ENCODE results near the gene KRTAP10-5.
"Not testable (repeated sequence)": the region's sequence is repeated elsewhere in the genome, so short reads cannot be mapped to it uniquely, and the experiment has no call there.

Gene KRTAP10-5, protein sequence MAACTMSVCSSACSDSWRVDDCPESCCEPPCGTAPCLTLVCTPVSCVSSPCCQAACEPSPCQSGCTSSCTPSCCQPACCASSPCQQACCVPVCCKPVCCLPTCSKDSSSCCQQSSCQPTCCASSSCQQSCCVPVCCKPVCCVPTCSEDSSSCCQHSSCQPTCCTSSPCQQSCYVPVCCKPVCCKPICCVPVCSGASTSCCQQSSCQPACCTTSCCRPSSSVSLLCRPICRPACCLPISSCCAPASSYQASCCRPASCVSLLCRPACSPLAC

DNA sequence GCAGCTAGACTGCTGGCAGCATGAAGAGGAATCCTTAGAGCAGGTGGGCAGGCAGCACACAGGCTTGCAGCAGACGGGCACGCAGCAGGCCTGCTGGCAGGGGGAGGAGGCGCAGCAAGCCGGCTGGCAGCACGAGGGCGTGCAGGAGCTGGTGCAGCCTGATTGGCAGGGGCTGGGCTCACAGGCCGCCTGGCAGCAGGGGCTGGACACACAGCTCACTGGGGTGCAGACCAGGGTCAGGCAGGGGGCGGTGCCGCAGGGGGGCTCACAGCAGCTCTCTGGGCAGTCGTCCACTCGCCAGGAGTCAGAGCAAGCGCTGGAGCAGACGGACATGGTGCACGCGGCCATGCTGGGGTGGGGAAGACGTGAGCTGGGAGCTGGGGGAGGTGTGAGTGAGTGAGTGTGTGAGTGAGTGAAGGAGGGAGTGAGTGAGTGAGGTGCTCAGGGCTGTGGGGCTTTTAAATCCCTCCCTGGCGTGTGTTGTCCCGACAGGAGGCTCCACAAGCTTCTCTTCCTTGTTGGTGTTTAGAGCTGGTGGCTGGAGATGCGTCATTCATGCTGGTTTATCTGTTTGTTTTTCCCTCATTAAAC is at the start of gene KRTAP10-5:
Gene KRTAP10-5 (minus strand): TSS at position 374 of the 591 bp plus-strand sequence. CDS start 26 bp downstream, at position 348.
- in situ Hi-C loops (cut with HindIII; ENCODE audit: low sequenced_read_pairs): not testable (repeated sequence)

DNA sequence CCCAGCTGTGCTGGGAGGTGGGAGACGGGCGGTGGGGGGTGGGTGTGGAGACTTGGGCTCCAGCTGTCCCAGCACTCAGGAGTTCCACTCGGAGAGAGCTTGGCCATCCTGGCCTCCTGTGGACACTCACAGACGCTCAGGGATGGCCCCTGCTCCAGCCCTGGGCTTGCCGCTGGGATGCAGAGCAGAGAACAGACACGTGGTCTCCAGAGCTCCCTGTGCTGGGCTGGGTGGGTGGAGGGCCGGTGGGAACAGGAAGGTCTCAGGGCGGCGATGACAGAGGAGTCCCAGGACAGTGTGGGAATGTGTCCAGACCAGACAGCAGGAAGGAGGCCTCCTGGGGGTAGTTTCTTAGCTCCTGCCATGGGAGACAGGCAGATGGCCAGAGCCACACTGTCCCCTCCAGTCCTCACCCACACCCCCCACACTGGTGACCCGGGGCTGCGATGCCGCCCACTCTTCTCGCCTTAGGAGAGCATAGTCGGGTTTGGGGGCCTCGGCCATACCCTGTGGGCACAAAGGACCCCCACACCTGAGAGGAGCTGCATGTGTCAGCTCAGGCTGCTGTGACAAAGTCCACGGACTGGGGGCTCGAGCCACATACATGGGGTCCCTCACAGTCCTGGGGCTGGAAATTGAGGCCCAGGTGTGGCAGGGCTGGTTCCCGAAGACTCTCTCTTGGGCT is 48.4 kb upstream of the KRTAP10-5 start:
- in situ Hi-C loops (cut with HindIII; ENCODE audit: low sequenced_read_pairs): no loop called here

DNA sequence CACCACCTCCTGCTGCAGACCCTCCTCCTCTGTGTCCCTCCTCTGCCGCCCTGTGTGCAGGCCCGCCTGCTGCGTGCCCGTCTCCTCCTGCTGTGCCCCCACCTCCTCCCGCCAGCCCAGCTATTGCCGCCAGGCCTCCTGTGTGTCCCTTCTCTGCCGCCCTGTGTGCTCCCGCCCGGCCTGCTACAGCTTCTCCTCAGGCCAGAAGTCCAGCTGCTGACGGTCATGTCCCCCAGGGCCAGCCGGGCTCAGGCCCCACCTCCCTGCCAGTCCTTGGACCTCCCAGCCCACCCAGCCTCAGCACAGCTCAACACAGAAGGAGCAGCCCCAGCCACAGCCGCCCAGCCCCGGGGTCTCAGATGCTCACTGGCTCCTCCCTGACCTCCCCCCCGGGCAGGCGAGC is 47.4 kb upstream of the KRTAP10-5 start:
- in situ Hi-C loops (cut with HindIII; ENCODE audit: low sequenced_read_pairs): not testable (repeated sequence)

DNA sequence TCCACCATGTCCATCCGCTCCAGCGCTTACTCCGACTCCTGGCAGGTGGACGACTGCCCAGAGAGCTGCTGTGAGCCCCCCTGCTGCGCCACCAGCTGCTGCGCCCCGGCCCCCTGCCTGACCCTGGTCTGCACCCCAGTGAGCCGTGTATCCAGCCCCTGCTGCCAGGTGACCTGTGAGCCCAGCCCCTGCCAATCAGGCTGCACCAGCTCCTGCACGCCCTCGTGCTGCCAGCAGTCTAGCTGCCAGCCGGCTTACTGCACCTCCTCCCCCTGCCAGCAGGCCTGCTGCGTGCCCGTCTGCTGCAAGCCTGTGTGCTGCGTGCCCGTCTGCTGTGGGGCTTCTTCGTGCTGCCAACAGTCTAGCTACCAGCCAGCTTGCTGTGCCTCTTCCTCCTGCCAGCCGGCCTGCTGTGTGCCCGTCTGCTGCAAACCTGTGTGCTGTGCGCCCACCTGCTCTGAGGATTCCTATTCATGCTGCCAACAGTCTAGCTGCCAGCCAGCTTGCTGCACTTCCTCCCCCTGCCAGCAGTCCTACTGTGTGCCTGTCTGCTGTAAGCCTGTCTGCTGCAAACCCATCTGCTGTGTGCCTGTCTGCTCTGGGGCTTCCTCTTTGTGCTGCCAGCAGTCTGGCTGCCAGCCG is 46.9 kb upstream of the KRTAP10-5 start:
- in situ Hi-C loops (cut with HindIII; ENCODE audit: low sequenced_read_pairs): not testable (repeated sequence)

DNA sequence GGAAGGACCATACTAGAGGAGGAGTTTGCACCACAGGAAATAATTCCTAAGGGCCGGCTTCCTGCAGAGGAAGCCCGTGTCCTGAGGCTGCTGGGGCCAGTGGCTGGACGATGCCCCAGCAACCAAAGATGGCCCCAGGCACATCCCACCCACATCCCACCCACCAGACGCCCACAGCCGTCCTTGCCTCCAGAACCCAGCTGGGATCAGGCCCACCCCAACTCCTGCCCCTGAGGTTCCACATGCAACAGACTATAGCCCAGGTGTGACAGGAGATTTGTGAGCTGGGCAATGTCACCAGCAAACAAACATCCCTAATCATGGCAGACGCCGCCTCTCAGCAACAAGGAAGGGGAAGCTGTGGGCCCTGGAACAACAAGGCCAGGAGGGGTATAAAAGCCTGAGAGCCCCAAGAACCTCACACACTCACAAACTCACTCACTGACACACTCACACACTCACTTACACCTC is 46.3 kb upstream of the KRTAP10-5 start, which contains the start of gene KRTAP10-9:
Gene KRTAP10-9 (plus strand): TSS at position 421 of the 471 bp plus-strand sequence. CDS start 79 bp downstream, outside the sequence.
- in situ Hi-C loops (cut with HindIII; ENCODE audit: low sequenced_read_pairs): no loop called here

DNA sequence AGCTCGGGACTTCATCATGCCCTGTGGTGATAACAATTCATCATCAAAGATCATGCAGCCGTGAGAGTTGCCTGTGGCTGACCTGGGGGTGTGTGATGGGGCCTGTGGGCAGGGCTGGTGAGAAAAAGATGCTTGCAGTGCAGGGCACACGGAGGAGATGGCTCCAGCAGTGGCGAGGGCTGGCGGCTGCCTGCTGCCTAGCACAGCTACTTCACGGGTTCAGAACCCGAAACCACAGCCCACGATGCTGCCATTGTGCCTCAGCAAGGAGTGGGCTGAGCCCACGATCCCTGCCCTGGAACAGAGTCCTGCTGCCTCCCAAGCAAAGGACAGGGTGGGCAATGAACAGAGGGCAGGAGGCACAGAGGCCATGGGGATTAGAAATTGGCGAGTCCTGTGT is 45.9 kb upstream of the KRTAP10-5 start:
- in situ Hi-C loops (cut with HindIII; ENCODE audit: low sequenced_read_pairs): no loop called here

DNA sequence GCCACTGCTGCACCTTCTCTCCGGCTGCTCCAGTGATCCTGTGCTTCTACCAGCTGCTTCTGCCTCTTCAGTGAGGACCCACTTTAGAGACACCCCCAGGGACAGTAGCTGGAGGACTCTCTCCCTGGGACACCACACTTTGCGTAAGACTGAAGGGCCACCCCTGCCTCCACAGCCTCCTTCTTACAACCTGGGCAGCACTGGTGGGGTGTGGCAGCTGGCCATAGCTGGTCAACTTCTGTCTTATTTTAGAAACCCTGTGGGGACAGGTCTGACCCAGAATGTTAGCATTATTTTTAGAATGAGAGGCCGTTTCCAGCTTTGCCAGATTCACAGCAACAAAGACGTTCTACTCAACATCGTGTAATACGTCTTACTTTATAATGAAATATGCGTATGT is 45.4 kb upstream of the KRTAP10-5 start:
- in situ Hi-C loops (cut with HindIII; ENCODE audit: low sequenced_read_pairs): no loop called here

DNA sequence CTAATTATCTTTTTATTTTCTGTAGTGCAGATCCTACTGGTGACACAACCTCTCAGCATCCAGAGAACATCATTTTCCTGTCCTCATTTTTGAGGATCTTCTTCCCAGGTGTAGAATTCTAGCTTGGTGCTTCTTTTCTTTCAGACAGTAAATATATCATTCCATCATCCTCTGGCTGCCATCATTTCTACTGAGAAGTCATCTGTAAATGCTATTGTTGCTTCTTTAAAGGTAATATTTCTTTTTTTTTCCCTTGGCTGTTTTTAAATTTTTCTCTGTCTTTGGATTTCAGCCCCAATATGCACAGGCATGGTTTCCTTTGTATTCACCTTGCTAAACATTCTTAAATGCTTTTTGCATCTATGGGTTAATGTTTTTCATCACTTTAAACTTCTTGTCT is 43.2 kb upstream of the KRTAP10-5 start:
- in situ Hi-C loops (cut with HindIII; ENCODE audit: low sequenced_read_pairs): no loop called here

DNA sequence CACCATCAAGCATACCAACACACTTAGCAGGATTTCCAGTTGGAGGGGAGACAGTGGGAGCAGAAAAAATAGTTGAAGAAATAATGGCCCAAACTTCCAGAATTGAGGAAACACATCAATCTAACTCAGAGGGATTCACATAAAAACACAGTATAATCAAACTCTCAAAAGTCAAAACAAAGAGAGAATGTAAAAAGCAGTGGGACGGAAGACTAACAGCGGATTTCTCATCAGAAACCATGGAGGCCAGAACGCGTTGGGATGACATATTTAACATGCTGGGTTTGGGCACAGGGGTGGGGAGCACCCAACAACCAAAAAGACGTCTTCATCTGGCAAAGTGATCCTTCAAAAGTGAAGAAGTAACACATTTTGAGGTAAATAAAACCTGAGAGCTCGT is 39.5 kb upstream of the KRTAP10-5 start:
- in situ Hi-C loops (cut with HindIII; ENCODE audit: low sequenced_read_pairs): no loop called here

DNA sequence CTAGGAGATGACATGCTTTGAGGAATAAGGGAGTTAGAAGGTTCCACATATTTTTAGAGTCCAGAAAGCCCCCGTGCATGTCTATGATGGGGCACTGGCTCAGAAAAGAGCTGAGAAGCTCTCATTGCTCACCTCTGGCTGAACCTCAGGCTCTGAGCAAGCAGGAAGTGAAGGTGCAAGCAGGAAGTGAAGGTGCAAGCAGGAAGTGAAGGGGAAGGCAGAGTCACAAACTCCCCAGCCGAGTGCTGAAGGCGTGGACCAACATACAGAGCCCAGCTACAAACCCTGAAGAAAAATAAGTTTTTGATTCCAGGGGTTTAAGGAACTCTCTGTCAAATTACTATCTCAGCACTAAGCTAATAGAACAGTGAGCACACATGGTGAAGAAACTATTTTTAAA is 38.5 kb upstream of the KRTAP10-5 start:
- in situ Hi-C loops (cut with HindIII; ENCODE audit: low sequenced_read_pairs): no loop called here

DNA sequence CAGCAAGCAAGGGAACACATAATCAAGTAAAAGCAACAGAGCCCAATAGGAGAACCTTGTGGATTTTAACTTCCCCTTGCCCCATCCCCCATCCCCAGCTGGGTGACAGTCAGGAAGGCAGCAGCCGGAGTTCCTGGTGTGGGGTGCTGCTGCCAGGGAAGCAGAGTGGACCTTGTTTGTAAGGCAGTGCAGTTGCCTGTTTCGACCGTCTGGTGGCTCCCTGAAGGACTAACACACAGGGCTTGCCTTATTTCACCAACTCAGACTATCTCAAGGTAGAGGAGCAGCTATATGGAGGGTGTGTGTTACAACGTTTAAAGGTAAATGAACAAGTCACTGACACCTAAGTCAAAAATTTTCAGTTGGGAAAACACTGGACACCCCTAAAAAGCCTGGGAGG is 38.1 kb upstream of the KRTAP10-5 start:
- in situ Hi-C loops (cut with HindIII; ENCODE audit: low sequenced_read_pairs): no loop called here

DNA sequence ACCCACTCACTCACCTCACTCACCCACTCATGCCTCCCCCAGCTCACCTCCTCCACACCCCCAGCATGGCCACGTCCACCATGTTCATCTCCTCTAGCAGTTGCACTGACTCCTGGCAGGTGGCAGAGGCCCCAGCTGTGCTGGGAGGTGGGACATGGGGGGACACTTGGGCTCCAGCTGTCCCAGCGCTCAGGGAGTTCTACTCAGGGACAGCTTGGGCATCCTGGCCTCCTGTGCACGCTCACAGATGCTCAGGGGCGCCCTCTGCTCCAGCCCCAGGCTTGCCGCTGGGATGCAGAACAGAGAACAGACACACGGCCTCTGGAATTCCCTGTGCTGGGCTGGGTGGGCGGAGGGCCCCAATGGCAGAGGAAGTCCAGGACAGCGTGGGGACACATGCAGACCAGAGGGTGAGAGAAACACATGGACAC is 36.7 kb upstream of the KRTAP10-5 start:
- in situ Hi-C loops (cut with HindIII; ENCODE audit: low sequenced_read_pairs): no loop called here

DNA sequence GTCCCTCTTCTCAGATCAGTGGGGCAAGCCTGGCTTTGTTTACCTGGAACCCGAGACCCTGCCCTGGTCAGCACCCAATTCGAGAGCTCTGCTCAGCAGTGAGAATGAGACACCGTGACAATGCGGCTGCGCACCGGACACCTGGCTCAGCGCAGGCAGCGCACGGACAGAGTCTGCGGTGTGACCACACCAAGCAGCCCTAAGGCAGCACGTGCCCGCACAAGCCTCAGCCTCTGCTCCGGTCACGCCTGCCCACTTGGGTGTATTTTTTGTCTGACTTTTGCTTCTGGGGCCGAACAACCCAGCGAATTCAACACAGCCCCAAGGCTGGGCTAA is 36.2 kb upstream of the KRTAP10-5 start:
- in situ Hi-C loops (cut with HindIII; ENCODE audit: low sequenced_read_pairs): no loop called here

DNA sequence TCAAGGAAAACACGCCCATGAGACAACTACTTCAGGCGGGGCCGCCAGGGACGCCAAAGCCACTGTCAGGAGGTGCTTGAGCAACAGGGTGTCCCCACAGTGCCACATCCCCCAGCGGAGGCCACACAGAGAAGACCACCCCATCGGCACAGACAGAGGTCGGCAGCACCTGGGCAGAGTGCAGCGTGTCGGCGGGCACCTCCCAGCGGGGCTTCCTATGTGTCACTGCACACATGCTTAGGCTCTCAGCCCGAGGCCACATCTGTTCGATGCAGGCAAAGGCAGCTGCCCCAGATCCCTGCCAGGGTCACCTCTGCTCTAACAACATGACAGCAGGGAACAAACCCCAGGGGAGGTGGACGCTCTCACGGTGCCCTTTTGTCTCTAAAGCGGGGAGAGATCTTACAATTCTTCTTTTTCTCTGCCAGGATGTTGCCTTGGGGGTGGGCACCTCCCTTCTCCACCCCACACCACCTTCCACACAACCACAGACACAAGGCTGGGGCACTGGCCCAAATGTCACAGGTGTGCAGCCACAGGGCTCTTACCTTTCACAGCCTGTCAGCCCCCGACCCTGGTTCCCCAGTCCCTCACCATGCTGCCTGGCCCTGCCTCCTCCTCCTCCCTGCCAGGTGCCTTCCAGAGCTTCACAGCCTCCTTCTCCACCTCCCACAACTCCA is 35.6 kb upstream of the KRTAP10-5 start:
- in situ Hi-C loops (cut with HindIII; ENCODE audit: low sequenced_read_pairs): no loop called here

DNA sequence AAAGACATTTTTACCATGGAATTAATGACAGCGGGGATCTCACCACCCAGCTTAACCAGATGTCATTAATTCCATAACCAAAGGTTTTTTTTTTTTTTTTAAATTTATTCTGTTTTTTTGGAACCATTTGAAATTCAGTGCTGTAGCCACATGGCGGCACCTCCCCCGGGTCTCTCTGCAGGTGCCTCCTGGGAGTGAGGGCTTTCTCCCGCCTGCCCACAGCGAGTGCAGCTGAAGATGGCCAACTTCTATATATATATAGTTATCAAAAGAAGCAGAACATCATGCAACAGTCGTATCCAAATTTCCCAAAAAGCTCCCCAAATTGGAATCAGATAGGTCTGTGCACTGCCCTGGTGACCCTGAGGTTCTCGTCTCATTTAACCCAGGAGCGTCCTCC is 35.1 kb upstream of the KRTAP10-5 start:
- in situ Hi-C loops (cut with HindIII; ENCODE audit: low sequenced_read_pairs): no loop called here

DNA sequence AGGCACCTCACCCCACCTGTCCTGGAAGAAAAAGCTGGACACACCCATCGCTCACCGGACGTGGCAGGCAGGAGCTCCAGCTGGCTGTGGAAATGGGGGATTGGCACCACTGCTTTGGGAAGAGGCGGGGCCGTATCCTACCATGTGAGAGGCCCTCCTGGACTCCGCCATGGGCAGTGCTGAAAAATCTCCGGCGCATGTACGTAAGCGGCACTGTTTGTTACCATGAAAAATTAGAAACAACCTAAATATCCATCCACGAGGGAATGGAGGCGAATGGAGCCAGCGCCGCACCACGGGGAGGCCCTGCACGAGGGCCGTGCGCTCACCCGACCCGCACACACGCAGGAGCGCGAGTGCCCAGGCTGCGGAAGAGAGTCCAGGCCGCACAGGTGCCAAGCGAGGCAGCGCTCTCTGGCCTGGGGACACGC is 34.6 kb upstream of the KRTAP10-5 start:
- in situ Hi-C loops (cut with HindIII; ENCODE audit: low sequenced_read_pairs): no loop called here

DNA sequence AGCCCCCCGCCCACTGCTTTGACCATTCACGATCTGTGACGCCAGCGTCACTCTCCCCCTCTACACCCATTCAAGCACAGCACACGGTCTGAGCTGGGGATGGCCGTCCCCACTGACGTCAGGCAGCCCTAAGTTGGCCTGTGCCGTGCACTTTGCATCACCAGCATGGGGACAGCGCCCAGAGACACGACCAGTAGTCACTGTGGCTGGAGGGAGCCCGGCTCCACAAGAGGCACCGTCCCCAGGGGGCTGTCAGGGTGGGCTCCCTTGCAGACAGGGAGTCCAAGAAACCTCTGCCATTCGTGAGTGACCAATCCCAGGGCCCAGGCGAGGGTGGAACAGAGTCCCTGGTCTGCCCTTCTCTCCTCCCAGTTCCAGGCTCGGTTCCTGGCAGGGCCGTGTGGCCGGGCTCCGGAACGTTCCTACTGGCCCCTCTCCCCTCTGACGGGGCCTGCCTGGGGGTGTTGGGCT is 33.8 kb upstream of the KRTAP10-5 start:
- in situ Hi-C loops (cut with HindIII; ENCODE audit: low sequenced_read_pairs): no loop called here

DNA sequence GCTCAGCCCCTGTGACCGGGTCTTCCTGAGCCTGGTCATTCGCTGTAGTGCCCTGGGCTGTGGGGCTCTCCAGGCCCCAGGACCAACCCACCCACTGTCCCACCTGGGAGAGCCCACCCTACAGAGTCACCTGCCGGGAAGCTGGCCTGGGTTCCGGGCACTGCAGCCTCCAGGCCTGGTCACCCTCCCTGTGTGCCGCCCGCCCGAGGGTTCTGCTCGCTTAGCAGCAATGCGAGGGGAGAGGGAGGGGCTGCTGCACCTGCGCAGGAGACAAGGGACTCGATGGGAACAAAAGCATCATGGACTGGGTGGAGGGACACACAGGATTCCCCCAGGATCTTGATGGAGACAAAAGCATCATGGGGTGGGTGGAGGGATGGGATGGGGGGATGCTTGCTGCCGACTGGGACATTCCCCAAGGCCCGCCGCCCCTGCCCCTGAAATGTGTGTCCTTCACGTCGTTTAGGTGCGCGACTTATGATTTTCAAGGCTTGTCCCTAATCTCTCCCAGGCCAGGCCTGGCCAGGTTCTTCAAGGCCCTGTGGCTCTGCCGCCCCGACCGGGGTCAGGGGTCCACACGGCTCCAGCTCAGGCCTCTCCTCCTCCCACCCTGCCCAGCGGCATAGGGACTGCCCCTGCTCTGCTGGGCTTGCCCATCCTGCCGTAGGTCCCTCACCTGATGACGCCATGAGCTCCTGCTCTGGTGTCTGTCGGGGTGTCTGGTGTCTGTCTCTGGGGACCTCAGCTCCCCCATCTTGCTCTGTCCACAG is 33.2 kb upstream of the KRTAP10-5 start:
- in situ Hi-C loops (cut with HindIII; ENCODE audit: low sequenced_read_pairs): no loop called here

DNA sequence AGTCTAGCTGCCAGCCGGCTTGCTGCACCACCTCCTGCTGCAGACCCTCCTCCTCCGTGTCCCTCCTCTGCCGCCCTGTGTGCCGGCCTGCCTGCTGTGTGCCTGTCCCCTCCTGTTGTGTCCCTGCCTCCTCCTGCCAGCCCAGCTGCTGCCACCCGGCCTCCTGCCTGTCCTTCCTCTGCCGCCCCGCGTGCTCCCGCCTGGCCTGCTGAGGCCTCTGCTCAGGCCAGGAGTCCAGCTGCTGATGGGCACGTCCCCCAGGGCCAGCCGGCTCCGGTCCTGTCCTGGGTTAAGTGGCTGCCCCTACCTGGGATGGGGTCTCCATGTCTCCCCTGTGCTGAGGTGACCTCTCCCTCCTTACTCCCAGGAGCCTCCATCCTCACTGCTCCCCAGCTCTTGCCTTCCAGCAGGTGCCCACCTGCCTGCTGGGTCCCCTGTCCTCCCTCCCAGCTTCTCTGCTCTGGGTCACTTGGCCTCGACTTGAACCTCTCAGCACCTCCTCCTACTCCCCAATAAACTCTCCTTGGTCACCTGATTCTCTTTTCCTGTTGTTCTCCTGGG is 32.3 kb upstream of the KRTAP10-5 start:
- in situ Hi-C loops (cut with HindIII; ENCODE audit: low sequenced_read_pairs): no loop called here

DNA sequence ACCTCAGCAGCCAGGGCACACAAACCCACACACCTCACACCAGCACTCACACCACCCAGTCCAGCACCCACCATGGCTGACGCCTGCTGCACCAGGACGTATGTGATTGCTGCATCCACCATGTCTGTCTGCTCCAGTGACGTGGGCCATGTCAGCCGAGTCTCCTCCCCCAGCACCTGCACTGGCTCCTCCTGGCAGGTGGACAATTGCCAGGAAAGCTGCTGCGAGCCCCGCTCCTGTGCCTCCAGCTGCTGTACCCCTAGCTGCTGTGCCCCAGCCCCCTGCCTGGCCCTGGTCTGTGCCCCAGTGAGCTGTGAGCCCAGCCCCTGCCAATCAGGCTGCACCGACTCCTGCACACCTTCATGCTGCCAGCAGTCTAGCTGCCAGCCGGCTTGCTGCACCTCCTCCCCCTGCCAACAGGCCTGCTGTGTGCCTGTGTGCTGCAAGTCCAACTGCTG is 31.7 kb upstream of the KRTAP10-5 start, which contains the start of gene KRTAP10-8:
Gene KRTAP10-8 (plus strand): TSS at position 51 of the 458 bp plus-strand sequence. CDS start 22 bp downstream, at position 73.
- in situ Hi-C loops (cut with HindIII; ENCODE audit: low sequenced_read_pairs): no loop called here
